NT2/D1 (cell line): Measurements from ENCODE around the gene RBP7.

Experiments used
- DNase-seq: peaks from one replicate; pipeline ENCODE4 v3.0.0-alpha.2; 2011; ENCODE audit warnings: low read depth, low spot score
- H3K27me3 ChIP-seq: 2 replicates; pipeline ENCODE4 v1.6.0; 2011; ENCODE audit warnings: mild to moderate bottlenecking; ENCODE audit not compliant: insufficient read length, insufficient read depth
- H3K36me3 ChIP-seq: 2 replicates; pipeline ENCODE4 v1.6.1; 2011; ENCODE audit warnings: mild to moderate bottlenecking, low read length, mixed read lengths; ENCODE audit not compliant: insufficient read depth, insufficient read length
- H3K4me1 ChIP-seq: 2 replicates; pipeline ENCODE4 v1.5.1; 2011; ENCODE audit not compliant: insufficient read depth, insufficient read length
- H3K4me3 ChIP-seq: 2 replicates; pipeline ENCODE4 v1.5.1; 2011; ENCODE audit warnings: low read depth; ENCODE audit not compliant: insufficient read length
- H3K9ac ChIP-seq: 2 replicates; pipeline ENCODE4 v1.6.0; 2011; ENCODE audit warnings: low read depth; ENCODE audit not compliant: insufficient read length
- H3K9me3 ChIP-seq: 2 replicates; pipeline ENCODE4 v1.5.1; 2011; ENCODE audit warnings: mild to moderate bottlenecking, low read length; ENCODE audit not compliant: insufficient read depth
- SUZ12 ChIP-seq: IDR thresholded peaks from 2 replicates; pipeline ENCODE4 v1.6.1; 2011; ENCODE audit not compliant: insufficient read length, insufficient read depth; ENCODE audit errors: extremely low read depth
- YY1 ChIP-seq: IDR thresholded peaks from 2 replicates; pipeline ENCODE4 v1.6.1; 2011; ENCODE audit not compliant: insufficient read length, insufficient read depth
- ZNF274 ChIP-seq: IDR thresholded peaks from 2 replicates; pipeline ENCODE4 v1.6.1; 2011; ENCODE audit warnings: mild to moderate bottlenecking, low read depth, low read length

RBP7 gene

GRCh38 chr1:10054465-10054864 lies 57.4 kb downstream of the RBP7 start:
- Histone ChIP-seq H3K36me3 (peaks cover 15% of the 10 kb centered on the region), H3K27me3 (no peaks in the 10 kb centered on the region), H3K9me3 (no peaks in the 10 kb centered on the region), H3K4me3 (no peak overlapping the region), H3K9ac (no peak overlapping the region), H3K4me1 (no peaks in the 10 kb centered on the region)
- no peak for DNase-seq
- TF ChIP-seq SUZ12: no peak
- no peak for TF ChIP-seq YY1
- TF ChIP-seq ZNF274: no peak

GRCh38 chr1:10056599-10056987 lies 59.6 kb downstream of the RBP7 start:
- H3K4me3 ChIP-seq: no peak overlapping the region
- TF ChIP-seq YY1 (no peak), SUZ12 (no peak), ZNF274 (no peak)
- H3K9ac ChIP-seq: no peak overlapping the region
- no peaks in the 10 kb centered on the region for H3K9me3 ChIP-seq
- no peaks in the 10 kb centered on the region for H3K4me1 ChIP-seq
- no peaks in the 10 kb centered on the region for H3K27me3 ChIP-seq
- no peak for DNase-seq
- peaks cover 7% of the 10 kb centered on the region for H3K36me3 ChIP-seq

GRCh38 chr1:10057343-10057742 lies 60.3 kb downstream of the RBP7 start:
- Histone ChIP-seq H3K36me3 (peaks cover 7% of the 10 kb centered on the region), H3K4me1 (no peaks in the 10 kb centered on the region), H3K4me3 (no peak overlapping the region), H3K27me3 (no peaks in the 10 kb centered on the region), H3K9me3 (no peaks in the 10 kb centered on the region), H3K9ac (no peak overlapping the region)
- DNase-seq: no peak
- no peak for TF ChIP-seq ZNF274
- TF ChIP-seq YY1: no peak
- no peak for TF ChIP-seq SUZ12

DNA sequence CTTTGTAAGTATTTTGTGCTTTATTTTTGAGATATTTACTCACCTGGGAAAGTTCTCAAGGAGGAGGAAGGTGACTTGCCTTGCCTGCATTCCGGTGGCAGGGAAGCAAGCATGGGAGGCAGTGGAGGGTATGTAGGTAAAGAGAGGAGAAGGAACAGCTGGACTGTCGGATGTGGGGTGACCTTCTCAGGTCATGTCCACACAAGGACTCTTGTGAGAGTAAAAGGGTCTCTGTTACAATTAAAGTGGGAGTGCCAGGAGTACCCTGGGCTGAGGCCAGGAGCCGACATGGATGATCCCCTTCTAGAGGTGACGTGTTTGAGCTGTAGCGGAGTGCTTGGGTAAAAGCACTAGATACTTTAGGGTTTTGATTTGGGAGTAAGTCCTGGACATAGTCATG lies 60.8 kb downstream of the RBP7 start:
- no peaks in the 10 kb centered on the region for H3K9me3 ChIP-seq
- TF ChIP-seq ZNF274 (no peak), YY1 (no peak), SUZ12 (no peak)
- H3K9ac ChIP-seq: no peak overlapping the region
- no peaks in the 10 kb centered on the region for H3K4me1 ChIP-seq
- no peak overlapping the region for H3K4me3 ChIP-seq
- peaks cover 7% of the 10 kb centered on the region for H3K36me3 ChIP-seq
- H3K27me3 ChIP-seq: no peaks in the 10 kb centered on the region
- DNase-seq: no peak

- no peak for TF ChIP-seq SUZ12
- no peak for TF ChIP-seq YY1
- TF ChIP-seq ZNF274: no peak
- H3K27me3 ChIP-seq: no peaks in the 10 kb centered on the region
- H3K4me3 ChIP-seq: no peak overlapping the region
- no peak overlapping the region for H3K9ac ChIP-seq
- peaks cover 7% of the 10 kb centered on the region for H3K36me3 ChIP-seq
- no peak for DNase-seq
- no peaks in the 10 kb centered on the region for H3K9me3 ChIP-seq
- H3K4me1 ChIP-seq: peaks cover 2% of the 10 kb centered on the region
These were observed 62.3 kb downstream of the RBP7 start for GRCh38 chr1:10059342-10059718.

DNA sequence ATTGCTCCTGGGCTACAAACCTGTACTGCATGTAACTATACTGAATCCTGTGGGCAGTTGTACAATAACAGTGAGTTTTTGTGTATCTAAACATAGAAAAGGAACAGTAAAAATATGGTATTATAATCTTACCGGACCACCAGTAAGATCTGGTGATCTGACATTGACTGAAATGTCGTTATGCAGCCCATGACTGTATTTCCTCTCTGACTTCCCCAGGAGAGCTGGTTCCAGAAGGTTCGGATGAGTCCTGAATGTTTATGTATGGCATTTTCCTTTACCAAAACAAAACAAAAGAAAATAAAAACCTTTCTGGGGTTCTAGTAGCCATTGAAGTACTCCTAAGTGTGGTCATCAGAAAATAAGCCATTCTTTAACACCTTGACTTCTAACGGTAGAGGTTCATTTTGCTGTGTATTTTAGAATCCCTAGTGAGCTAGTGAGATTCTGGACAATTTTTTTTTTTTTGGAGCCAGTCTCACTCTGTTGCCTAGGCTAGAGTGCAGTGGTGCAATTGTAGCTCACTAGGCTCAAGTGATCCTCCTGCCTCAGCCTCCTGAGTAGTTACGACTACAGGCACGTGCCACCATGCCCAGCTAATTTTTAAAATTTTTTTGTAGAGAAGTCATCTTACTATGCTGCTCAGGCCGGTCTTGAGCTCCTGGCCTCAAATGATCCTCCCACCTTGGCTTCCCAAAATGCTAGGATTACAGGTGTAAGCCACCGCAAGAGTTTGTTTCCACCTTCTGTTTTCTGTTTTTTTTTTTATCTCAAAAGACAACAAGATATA lies 63.5 kb downstream of the RBP7 start:
- Histone ChIP-seq H3K9ac (no peak overlapping the region), H3K36me3 (peaks cover 7% of the 10 kb centered on the region), H3K27me3 (no peaks in the 10 kb centered on the region), H3K4me3 (no peak overlapping the region), H3K9me3 (no peaks in the 10 kb centered on the region), H3K4me1 (peaks cover 2% of the 10 kb centered on the region)
- DNase-seq: no peak
- TF ChIP-seq SUZ12 (no peak), ZNF274 (no peak), YY1 (no peak)

DNA sequence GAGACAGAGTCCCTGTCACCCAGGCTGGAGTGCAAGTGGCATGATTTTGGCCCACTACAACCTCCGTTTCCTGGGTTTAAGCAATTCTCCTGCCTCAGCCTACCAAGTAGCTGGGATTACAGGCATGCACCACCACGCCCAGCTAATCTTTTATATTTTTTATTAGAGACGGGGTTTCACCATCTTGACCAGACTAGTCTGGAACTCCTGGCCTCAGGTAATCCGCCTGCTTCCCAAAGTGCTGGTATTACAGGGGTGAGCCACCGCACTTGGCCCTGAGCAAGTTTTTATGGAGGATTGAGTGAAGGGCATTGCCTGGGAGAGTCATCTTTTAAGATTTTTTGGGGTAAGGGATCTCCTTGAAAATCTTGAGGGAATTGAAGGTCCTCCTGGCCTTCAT lies 64.2 kb downstream of the RBP7 start:
- H3K27me3 ChIP-seq: no peaks in the 10 kb centered on the region
- H3K9ac ChIP-seq: no peak overlapping the region
- DNase-seq: no peak
- H3K36me3 ChIP-seq: peaks cover 7% of the 10 kb centered on the region
- H3K9me3 ChIP-seq: no peaks in the 10 kb centered on the region
- H3K4me3 ChIP-seq: no peak overlapping the region
- H3K4me1 ChIP-seq: peaks cover 2% of the 10 kb centered on the region
- no peak for TF ChIP-seq YY1
- no peak for TF ChIP-seq SUZ12
- no peak for TF ChIP-seq ZNF274

DNA sequence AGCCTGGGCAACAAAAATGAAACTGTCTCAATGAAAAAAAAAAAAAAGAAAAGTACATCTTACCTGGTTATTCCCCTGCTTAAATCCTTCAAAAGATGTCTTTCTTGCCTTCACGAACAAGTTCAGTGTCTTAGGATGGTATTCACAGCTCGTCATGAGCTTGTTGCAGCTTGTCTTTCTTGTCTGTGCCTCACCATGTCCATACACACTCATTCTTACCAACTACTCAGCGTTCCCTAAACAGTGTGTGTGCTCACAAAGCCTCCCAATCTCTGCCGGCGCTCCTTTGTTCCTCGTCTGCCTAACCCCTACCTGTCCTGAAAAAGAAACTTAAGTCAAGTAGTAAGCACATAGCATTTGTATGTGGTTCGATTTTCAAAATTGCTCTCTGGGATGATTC lies 66.8 kb downstream of the RBP7 start:
- no peak for DNase-seq
- Histone ChIP-seq H3K36me3 (peaks cover 4% of the 10 kb centered on the region), H3K27me3 (no peaks in the 10 kb centered on the region), H3K4me1 (peaks cover 2% of the 10 kb centered on the region), H3K4me3 (no peak overlapping the region), H3K9ac (no peak overlapping the region), H3K9me3 (no peaks in the 10 kb centered on the region)
- TF ChIP-seq ZNF274 (no peak), SUZ12 (no peak), YY1 (no peak)
